Measurements from ENCODE around the gene GRIN2B. TPM values are rescaled to one million over a fixed set of nuclear protein-coding genes. Genes with fewer than 3 reads are reported as not detected.

GRIN2B gene
- total and polyA plus RNA-seq, 10 of the 15 experiments (the other 5 are each of a cell fraction or from before 2014, with no cell fraction given): under 0.01 TPM; not detected in 9

GRCh38 chr12:13950502-13950901, 30.9 kb downstream of the GRIN2B start (continued):
- TF ChIP-seq ZBTB40 (IDR thresholded peaks at IDR 0.05; ENCODE audit: borderline replicate concordance) (no peak), ZNF687 (IDR thresholded peaks at IDR 0.05) (no peak), CTCF (IDR thresholded peaks at IDR 0.05 in 2 of 3, conservative IDR thresholded peaks at IDR 0.05 in 1 of 3; ENCODE audit: control insufficient read depth in 2 of 3, extremely low read depth in 1 of 3, insufficient read depth in 1 of 3, low read depth in 3 of 3, low read length in 3 of 3) (no peak), NKRF (conservative IDR thresholded peaks at IDR 0.05) (no peak), CHD2 (IDR thresholded peaks at IDR 0.05; ENCODE audit: borderline replicate concordance, low read depth, low read length) (no peak), SMAD1 (IDR thresholded peaks at IDR 0.05; ENCODE audit: low read depth, partially characterized antibody) (no peak), CHD4 (IDR thresholded peaks at IDR 0.05) (no peak), SREBF2 (IDR thresholded peaks at IDR 0.05; ENCODE audit: low read length) (no peak)
